Effector CD4-positive, alpha-beta T cell (primary cell): ENCODE results near the gene TET2.

ENCODE experiments used
- DNase-seq: peaks from one replicate; pipeline ENCODE4 v3.0.0-alpha.2; 2020

TET2 gene

DNA sequence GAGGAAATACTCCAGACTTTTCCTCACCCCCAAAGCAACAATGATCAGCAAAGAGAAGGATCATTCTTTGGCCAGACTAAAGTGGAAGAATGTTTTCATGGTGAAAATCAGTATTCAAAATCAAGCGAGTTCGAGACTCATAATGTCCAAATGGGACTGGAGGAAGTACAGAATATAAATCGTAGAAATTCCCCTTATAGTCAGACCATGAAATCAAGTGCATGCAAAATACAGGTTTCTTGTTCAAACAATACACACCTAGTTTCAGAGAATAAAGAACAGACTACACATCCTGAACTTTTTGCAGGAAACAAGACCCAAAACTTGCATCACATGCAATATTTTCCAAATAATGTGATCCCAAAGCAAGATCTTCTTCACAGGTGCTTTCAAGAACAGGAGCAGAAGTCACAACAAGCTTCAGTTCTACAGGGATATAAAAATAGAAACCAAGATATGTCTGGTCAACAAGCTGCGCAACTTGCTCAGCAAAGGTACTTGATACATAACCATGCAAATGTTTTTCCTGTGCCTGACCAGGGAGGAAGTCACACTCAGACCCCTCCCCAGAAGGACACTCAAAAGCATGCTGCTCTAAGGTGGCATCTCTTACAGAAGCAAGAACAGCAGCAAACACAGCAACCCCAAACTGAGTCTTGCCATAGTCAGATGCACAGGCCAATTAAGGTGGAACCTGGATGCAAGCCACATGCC lies 89.7 kb downstream of the TET2 start:
- DNase-seq = no peak

DNA sequence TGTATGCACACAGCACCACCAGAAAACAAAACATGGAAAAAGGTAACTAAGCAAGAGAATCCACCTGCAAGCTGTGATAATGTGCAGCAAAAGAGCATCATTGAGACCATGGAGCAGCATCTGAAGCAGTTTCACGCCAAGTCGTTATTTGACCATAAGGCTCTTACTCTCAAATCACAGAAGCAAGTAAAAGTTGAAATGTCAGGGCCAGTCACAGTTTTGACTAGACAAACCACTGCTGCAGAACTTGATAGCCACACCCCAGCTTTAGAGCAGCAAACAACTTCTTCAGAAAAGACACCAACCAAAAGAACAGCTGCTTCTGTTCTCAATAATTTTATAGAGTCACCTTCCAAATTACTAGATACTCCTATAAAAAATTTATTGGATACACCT lies 90.2 kb downstream of the TET2 start:
- DNase-seq = no peak

DNA sequence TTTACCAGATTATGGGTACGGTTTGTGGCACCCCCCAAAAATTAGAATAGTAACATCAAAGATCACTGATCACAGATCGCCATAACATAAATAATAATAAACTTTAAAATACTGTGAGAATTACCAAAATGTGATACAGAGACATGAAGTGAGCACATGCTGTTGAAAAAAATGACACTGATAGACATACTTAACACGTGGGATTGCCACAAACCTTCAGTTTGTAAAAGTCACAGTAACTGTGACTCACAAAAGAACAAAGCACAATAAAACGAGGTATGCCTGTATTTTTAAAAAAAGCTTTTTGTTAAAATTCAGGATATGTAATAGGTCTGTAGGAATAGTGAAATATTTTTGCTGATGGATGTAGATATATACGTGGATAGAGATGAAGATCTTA lies 93.4 kb downstream of the TET2 start:
- no peak for DNase-seq

DNA sequence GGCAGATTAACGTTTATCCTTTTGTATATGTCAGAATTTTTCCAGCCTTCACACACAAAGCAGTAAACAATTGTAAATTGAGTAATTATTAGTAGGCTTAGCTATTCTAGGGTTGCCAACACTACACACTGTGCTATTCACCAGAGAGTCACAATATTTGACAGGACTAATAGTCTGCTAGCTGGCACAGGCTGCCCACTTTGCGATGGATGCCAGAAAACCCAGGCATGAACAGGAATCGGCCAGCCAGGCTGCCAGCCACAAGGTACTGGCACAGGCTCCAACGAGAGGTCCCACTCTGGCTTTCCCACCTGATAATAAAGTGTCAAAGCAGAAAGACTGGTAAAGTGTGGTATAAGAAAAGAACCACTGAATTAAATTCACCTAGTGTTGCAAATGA lies 94.8 kb downstream of the TET2 start:
- DNase-seq = no peak

DNA sequence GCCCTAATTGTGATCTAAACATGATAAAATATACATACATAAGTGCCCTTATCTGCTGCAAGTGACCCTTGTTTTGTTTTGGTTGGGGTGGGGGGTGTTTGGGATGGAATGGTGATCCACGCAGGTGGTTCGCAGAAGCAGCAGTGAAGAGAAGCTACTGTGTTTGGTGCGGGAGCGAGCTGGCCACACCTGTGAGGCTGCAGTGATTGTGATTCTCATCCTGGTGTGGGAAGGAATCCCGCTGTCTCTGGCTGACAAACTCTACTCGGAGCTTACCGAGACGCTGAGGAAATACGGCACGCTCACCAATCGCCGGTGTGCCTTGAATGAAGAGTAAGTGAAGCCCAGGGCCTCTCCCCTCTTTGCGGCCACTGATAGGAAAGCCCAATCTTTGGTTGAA lies 96.8 kb downstream of the TET2 start:
- DNase-seq = no peak

DNA sequence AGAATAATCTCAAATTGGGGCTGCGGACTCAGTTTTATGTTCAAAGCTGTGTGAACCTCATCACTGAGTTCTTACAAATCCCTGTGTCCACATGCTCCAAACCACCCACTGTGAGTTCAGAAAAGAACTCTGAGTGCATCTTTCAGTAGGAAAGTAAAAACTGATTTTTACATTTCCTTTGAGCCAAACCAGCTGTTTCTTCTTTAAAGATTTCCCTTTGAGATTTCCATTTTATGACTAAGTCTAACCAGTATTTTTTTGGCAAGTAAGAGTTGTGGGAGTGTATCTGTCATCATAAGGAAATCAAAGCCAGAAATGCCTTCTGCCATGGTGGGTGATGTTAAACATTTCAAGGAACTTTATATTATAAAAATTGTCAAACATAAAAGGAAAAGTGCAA lies 100.0 kb downstream of the TET2 start:
- no peak for DNase-seq

DNA sequence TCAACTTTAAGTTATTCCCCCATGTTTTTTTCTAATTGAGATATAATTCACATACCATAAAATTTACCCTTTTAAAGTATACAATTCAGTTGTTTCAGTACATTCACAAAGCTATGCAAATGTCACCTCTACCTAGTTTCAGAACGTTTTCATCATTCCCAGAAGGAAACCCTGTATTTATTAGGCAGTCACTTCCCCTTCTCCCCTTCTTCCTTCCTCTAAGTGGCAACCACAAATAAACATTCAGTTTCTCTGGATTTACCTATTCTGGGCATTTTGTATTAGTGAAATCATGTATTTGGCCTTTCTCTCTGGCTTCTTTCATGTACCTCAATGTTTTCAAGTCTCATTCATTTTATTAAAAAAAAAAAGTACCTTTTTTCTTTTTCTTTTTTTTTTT lies 101.9 kb downstream of the TET2 start:
- no peak for DNase-seq

DNA sequence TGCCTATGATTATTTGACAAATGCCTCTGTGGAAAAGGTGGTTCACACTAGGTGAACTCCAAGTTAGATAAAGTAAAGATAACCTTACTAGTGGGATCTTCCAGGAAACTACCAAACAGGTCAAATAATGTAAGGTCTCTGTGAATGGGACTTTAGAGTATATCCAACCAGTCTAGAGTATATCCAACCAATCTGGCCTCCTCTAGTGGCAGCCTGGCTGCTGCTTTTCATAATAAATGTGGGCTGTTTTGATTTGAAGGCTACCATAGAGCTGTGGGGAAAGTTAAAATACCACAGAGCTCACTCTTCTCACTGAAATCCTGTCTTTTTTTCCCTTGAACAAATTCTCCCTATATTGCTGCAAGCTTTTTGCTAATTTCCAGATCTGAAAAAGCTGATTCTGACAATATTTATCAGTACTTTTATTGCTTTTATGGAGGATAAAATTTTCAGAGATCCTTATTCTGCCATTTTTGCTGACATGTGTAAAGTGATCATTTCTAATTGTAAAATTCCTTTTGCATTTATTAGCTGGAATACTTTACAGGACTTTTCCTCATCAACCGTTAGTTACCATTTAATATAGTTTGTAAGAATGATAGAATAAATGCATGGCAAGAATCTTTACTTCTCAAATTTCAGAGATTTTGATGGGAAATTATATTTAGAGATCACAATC lies 111.3 kb downstream of the TET2 start:
- DNase-seq = no peak

DNA sequence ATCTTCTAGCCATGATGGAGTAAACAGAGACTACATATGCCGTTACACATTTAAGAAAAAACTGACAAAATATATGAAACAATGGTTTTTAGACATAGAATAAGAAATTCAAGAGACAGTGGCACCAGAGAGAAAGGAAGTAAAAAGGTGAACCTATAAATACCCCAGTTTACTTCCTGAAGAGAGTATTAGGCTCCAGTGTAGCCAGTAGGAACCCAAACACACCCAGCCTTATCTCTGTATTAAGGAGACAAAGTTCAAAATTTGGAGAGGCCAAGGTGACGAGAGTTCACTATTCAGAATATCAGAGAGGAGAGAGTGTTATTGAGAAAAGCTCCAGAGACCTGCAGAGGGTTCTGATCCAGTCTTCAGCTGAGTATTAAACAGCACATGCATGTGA lies 119.0 kb downstream of the TET2 start:
- DNase-seq = no peak

DNA sequence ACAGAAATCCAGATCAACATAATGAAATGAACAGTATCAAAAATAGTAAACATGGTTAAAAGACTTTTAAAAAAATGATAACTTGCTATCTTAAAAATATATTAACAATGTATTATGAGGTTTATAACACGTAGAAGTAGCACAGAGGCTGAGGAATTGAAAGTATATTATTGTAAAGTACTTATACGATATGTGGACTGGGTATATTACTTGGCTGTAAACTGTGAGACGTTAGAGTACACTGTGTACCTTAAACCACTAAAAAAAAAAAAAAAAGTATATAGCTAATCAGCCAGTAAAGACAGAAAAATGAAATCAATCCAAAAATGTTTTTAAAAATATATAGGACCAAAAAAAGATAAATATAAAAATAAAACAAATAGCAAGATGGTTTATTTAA lies 120.6 kb downstream of the TET2 start:
- no peak for DNase-seq

DNA sequence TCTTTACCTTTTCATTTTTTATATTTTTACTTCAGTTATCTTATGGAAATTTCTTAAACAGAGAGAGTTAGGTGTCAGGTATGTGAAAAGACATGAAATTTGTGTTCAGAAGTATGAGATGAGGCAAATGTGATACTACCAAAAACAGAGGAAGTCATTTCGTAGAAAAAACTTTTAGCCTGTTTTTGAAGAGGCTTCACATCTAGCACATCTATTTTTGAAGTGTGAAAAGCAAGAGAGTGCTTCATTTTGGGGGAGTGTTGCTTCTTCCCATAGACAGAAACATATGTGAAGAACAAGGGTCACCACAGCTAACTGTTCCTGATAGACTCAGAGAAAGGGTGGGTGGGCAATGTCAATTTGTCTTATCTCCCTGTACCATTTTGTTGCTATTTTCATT lies 125.3 kb downstream of the TET2 start:
- no peak for DNase-seq

DNA sequence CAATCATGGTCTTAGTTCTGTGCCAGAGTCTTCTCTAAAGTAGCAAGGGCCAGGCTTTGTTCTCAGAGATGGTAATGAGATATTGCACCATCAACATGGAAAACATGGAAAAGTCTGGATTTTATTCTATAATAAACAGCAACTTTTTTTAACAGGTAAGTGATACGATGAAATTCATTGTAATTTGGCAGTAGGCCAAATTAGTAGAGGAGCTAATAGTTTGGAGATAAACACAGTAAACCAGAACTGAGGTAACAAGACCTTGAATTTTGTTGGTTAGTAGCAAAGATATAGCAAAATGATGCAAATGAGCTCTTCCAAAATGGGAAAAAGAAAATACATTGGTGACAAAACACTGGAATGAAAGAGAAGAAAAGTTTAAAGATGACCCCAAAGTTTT lies 126.6 kb downstream of the TET2 start:
- DNase-seq = no peak

DNA sequence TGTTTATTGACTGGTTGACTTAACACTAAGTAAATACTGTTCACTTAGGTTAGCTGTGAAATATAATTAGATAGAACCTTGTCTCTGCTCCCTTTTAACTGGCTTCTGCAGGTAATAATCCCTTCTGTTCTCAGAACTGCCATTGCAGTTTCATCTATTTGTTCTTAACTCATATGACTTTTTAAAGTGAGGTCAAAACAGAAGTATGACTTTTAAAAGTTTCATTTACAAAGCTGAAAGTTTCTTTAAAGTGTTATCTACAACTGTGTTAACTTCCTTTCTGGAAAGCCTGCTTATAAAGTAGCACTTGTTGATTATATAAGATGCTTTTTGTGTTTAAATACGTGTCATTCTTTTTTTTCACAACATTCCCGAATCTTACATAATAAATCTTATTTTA lies 127.4 kb downstream of the TET2 start:
- no peak for DNase-seq

DNA sequence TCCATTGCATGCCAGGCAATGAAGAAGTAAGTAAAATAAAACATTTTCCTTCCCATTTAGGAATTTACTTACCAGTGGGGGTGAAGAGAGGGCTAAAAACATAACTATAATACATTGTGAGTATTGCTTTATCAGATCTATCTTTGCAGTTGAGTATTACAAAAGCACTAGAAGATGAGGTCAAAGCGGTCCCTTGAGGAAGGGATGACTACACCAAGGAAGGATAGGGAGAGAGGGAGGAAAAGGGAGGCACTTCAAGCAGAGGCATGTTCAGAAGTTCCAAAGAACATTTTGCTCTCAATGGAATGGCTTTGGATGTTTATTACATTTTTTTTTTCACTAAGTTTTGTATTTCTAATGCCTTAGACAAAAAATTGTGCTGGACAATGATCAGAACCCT lies 127.8 kb downstream of the TET2 start:
- no peak for DNase-seq

DNA sequence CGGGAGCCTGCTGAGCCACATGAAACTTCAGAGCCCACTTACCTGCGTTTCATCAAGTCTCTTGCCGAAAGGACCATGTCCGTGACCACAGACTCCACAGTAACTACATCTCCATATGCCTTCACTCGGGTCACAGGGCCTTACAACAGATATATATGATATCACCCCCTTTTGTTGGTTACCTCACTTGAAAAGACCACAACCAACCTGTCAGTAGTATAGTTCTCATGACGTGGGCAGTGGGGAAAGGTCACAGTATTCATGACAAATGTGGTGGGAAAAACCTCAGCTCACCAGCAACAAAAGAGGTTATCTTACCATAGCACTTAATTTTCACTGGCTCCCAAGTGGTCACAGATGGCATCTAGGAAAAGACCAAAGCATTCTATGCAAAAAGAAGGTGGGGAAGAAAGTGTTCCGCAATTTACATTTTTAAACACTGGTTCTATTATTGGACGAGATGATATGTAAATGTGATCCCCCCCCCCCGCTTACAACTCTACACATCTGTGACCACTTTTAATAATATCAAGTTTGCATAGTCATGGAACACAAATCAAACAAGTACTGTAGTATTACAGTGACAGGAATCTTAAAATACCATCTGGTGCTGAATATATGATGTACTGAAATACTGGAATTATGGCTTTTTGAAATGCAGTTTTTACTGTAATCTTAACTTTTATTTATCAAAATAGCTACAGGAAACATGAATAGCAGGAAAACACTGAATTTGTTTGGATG lies 129.9 kb downstream of the TET2 start:
- no peak for DNase-seq

DNA sequence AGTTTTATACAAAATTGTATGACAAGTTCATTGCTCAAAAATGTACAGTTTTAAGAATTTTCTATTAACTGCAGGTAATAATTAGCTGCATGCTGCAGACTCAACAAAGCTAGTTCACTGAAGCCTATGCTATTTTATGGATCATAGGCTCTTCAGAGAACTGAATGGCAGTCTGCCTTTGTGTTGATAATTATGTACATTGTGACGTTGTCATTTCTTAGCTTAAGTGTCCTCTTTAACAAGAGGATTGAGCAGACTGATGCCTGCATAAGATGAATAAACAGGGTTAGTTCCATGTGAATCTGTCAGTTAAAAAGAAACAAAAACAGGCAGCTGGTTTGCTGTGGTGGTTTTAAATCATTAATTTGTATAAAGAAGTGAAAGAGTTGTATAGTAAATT lies 131.0 kb downstream of the TET2 start:
- no peak for DNase-seq

DNA sequence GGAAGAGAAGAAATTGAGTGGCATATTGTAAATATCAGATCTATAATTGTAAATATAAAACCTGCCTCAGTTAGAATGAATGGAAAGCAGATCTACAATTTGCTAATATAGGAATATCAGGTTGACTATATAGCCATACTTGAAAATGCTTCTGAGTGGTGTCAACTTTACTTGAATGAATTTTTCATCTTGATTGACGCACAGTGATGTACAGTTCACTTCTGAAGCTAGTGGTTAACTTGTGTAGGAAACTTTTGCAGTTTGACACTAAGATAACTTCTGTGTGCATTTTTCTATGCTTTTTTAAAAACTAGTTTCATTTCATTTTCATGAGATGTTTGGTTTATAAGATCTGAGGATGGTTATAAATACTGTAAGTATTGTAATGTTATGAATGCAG lies 132.6 kb downstream of the TET2 start:
- no peak for DNase-seq

DNA sequence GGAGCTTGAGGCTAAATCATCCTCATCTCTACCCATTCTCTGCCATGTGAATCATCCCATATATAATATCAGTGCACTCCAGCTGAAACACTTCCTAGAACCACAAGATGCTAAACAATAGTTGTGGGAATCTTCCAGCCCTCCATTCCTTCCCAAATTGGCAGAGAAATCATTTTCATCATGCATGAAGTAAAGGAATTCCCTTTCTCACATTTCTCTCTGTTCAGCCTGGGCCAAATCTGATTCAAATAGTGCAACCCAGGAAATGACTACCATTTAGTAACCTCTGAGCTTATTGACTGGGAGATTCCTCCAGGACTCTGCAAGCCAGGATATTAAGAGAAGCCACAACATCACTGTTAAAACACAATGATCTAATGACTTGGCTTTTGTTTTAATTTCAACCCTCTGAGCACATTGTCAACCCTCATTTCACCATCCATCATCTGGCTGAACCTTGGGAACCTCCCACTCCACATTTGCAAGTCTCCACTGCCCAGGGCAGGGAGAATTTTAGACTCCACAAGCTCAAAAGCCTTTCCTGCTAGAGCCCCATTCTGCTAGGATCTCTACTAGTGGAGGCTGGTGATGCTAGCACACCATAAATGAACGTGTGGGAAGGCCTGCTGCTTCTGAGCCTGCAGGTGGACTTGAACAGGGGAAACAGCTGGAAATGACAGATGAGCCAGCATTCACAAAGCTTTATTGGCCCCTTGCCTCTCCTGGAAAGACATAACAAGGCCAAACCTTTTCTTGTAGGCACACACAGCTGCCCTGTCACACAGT lies 133.9 kb downstream of the TET2 start:
- no peak for DNase-seq

DNA sequence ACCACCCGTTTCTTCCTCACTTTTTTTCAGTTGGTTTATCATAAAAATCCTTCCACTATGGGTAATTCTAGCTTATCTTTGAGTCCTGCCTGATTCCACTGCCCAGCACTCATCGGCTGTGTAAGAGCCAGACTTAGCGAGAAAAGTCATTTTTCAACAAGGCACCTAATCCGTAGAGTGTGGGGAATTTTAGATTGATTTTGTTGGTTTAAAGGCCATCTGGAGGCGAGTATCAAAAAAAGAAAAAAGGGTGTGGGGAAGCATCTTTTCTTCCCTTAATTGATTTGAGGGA lies 134.4 kb downstream of the TET2 start:
- DNase-seq = no peak

DNA sequence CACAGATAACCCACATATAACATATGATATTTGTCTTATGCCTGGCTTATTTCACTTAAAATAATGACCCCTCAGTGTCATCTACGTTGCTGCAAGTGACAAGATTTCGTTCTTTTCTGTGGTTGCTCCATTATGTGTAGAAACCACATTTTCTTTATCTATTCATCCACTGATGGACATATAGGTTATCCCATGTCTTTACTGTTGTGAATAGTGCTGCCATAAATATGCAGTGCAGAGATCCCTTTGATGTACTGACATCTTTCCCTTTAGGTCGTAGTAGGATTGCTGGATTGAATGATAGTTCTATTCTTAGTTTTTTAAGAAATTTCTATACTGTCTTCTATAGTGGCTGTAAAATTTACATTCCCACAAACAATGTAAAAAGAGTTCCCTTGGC lies 135.8 kb downstream of the TET2 start:
- no peak for DNase-seq

DNA sequence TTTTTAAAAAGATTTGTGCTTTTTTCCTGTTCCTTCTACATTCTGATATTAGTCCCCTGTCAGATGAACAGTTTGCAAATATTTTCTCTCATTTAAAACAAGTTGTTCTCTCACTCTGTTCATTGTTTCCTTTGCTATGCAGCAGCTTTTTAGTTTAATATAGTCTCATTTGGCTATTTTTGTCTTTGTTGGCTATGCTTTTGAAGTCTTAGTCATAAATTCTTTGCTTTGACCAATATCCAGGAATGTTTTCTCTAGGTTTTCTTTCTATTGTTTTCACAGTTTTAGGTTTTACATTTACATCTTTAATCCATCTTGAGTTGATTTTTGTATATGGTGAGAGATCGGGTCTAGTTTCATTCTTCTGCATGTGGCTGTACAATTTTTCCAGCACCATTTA lies 136.8 kb downstream of the TET2 start:
- DNase-seq = no peak

DNA sequence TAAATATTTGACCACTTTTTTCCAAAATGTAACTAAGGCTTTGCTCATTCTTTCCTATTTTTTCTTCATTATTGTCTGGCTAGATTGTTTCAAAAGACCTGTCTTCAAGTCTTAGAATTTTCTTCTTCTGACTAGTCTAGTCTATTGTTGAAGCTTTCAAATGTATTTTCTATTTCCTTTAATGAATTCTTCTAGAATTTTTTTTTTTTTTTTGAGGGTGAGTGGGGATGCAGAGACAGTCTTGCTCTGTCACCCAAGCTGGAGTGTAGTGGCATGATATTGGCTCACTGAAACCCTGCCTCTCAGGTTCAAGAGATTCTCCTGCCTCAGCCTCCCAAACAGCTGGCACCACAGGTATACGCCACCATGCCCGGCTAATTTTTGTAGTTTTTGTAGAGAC lies 141.4 kb downstream of the TET2 start:
- DNase-seq = no peak

DNA sequence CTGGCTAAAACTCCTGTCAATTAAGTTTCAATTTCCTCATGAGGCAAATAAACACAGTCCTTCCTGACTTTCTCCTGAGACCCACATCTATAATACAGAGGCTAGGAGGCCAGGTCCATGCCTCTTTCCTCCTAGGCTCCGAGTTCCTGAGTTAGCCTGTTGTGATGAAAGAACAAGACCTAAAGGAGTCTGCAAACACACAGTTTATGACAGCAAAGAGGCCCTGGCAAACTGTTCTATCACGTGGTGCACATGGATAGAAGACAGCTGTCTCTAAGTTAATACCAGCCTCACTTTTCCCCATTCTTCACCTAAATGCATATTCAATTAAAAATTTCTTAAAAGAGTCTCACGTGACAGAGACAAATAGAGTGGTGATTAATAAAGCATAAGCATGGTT lies 145.2 kb downstream of the TET2 start:
- no peak for DNase-seq

DNA sequence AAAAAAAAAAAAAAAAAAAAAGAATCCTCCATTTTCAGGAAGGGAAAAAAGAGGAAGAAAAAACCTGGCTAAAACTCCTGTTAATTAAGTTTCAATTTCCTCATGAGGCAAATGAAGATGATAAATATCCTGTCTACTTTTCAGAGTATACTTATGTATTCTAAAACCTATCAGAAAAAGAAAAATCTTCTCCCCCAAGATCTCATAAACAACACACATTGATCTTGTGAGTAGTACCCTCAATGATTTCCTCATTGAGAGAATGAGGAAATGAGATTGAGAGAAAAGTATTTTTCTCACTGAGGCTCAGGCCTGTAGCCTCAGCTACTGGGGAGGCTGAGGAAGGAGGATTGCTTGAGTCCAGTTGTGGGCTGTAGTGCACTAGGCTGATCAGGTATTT lies 146.7 kb downstream of the TET2 start:
- no peak for DNase-seq
